ENCODE measurements around the gene NXN. TPM values are rescaled to one million over a fixed set of nuclear protein-coding genes. Genes with fewer than 3 reads are reported as not detected.
"Not testable (repeated sequence)": the region's sequence is repeated elsewhere in the genome, so short reads cannot be mapped to it uniquely, and the experiment has no call there.

NXN gene
- total RNA-seq, 4 donors from 2014 or later: 18.9 to 47.2 (median 33.4) TPM

DNA sequence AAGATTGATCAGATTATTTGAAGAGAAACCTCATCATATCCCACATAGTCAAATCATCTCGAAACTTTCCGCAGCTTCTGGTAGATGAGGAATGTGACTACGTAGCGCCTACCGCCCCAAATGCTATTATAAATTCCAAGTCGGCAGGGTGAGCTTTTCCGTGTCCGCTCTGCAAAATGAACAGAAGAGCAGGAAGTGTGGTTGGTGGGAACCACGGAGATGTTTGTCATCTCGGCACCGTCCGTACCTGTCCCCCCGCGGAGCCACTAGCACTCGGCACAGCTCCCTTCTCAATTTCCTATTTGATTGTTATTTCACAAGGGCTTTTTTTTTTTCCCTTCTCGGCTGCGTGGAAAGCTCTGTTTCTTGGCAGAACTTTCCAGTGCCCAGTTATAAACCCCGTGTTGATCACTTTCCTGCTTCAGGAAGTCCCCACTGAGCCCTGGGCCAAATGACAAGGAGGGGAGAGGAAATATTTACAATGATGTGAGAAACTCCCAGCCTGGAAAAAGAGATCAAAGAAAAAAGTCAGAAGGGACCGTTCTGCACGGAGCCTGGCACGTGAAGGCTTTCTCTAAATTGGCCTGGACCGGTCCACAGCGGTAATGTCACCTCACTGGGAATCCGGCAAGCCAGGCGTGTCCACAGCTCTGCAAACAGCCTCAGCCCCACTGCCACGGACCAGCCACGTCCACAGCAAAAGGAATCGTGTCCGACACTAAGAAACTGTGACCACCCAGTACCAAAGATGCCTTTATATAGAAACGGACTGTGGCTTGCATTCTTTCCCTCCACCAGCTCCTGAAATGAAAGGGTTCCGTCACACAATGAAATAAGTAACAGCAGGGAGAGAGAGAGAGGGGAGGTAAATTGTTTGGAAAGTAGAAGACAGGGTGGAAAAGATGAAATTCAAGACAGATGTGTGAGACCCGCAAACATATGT lies 132.4 kb downstream of the NXN start:
- Histone ChIP-seq H3K4me3 (peak overlapping the region; percentile 29), H3K27ac (peak overlapping the region; percentile 18), H3K27me3 (no peaks in the 10 kb centered on the region), H3K4me1 (peaks cover 28% of the 10 kb centered on the region), H3K9me3 (no peaks in the 10 kb centered on the region), H3K36me3 (no peaks in the 10 kb centered on the region)
- no peak for TF ChIP-seq POLR2A (IDR thresholded peaks at IDR 0.05)
- no peak for TF ChIP-seq EP300 (IDR thresholded peaks at IDR 0.05)
- TF ChIP-seq, protein P1, sequence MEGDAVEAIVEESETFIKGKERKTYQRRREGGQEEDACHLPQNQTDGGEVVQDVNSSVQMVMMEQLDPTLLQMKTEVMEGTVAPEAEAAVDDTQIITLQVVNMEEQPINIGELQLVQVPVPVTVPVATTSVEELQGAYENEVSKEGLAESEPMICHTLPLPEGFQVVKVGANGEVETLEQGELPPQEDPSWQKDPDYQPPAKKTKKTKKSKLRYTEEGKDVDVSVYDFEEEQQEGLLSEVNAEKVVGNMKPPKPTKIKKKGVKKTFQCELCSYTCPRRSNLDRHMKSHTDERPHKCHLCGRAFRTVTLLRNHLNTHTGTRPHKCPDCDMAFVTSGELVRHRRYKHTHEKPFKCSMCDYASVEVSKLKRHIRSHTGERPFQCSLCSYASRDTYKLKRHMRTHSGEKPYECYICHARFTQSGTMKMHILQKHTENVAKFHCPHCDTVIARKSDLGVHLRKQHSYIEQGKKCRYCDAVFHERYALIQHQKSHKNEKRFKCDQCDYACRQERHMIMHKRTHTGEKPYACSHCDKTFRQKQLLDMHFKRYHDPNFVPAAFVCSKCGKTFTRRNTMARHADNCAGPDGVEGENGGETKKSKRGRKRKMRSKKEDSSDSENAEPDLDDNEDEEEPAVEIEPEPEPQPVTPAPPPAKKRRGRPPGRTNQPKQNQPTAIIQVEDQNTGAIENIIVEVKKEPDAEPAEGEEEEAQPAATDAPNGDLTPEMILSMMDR (IDR thresholded peaks at IDR 0.05): no peak
- no peak for TF ChIP-seq POLR2AphosphoS5 (IDR thresholded peaks at IDR 0.05)
- no peak for DNase-seq (ENCODE audit: low spot score in 2 of 2)
- WGBS: 43% methylated on average over 32 of the region's 32 CpGs

DNA sequence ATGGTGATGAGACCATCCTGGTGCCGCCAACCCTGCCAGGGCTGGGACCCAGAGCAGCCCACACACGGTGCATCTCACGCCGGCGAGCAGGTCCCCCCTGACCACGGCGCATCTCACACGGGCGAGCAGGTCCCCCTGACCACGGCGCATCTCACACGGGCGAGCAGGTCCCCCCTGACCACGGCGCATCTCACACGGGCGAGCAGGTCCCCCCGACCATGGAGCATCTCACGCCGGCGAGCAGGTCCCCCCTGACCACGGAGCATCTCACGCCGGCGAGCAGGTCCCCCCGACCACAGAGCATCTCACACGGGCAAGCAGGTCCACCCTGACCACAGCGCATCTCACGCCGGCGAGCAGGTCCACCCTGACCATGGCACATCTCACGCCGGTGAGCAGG lies 138.3 kb downstream of the NXN start:
- no peak overlapping the region for H3K27ac ChIP-seq
- H3K4me3 ChIP-seq: no peak overlapping the region
- no peaks in the 10 kb centered on the region for H3K9me3 ChIP-seq
- 76% methylated on average over 33 of the region's 33 CpGs for WGBS
- no peaks in the 10 kb centered on the region for H3K27me3 ChIP-seq
- H3K36me3 ChIP-seq: no peaks in the 10 kb centered on the region
- TF ChIP-seq POLR2A (IDR thresholded peaks at IDR 0.05) (no peak), EP300 (IDR thresholded peaks at IDR 0.05) (no peak), POLR2AphosphoS5 (IDR thresholded peaks at IDR 0.05) (no peak)
- TF ChIP-seq, protein P1 (IDR thresholded peaks at IDR 0.05): no peak
- DNase-seq (ENCODE audit: low spot score in 2 of 2): no peak
- peaks cover under 1% of the 10 kb centered on the region for H3K4me1 ChIP-seq

DNA sequence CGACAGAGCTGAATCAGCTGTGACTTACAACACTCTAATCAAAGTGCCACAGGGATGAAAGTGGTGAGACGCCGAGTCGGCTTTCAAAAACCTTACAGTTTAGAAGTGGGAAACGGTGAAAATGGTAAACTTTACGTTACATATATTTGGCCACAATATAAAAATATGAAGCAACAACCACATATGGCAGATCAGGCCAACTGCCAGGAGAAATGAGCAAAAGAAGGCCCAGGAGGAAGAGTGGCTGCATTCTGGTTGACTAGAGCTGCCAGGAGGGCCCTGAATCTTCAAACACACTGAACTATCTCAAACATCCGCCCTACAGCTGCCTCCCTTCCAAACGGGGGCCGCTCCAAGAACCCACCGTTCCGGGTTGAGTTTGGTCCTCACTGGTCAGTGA lies 141.1 kb downstream of the NXN start:
- H3K36me3 ChIP-seq: no peaks in the 10 kb centered on the region
- no peaks in the 10 kb centered on the region for H3K4me1 ChIP-seq
- H3K4me3 ChIP-seq: no peak overlapping the region
- no peaks in the 10 kb centered on the region for H3K27me3 ChIP-seq
- TF ChIP-seq EP300 (IDR thresholded peaks at IDR 0.05) (no peak), POLR2A (IDR thresholded peaks at IDR 0.05) (no peak), POLR2AphosphoS5 (IDR thresholded peaks at IDR 0.05) (no peak)
- TF ChIP-seq, protein P1 (IDR thresholded peaks at IDR 0.05): no peak
- no peaks in the 10 kb centered on the region for H3K9me3 ChIP-seq
- 88% methylated on average over 11 of the region's 11 CpGs for WGBS
- H3K27ac ChIP-seq: no peak overlapping the region
- no peak for DNase-seq (ENCODE audit: low spot score in 2 of 2)

DNA sequence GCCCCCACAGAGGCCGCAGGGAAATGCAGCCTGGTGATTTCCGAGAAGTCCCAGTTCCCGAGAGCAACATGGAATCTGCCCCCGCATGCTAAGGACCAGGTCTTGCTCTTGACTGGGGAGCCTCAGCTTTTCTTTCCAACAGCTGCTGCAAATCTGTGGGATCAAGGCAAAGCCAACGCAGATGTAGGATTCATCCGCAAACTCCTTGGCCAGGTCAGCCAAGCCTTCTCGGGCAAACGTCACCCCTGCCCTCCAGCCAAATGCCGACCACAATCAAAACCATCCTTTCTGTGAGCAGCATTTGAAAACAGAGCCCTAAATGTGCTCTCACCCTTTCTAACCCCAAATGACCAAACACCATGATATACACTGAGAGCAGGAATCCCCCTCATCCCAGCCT lies 143.4 kb downstream of the NXN start:
- Histone ChIP-seq H3K4me3 (no peak overlapping the region), H3K9me3 (no peaks in the 10 kb centered on the region), H3K36me3 (no peaks in the 10 kb centered on the region), H3K27me3 (no peaks in the 10 kb centered on the region), H3K27ac (no peak overlapping the region), H3K4me1 (no peaks in the 10 kb centered on the region)
- DNase-seq (ENCODE audit: low spot score in 2 of 2): no peak
- WGBS: 53% methylated on average over 9 of the region's 9 CpGs
- TF ChIP-seq POLR2A (IDR thresholded peaks at IDR 0.05) (no peak), EP300 (IDR thresholded peaks at IDR 0.05) (no peak), POLR2AphosphoS5 (IDR thresholded peaks at IDR 0.05) (no peak)
- TF ChIP-seq, protein P1 (IDR thresholded peaks at IDR 0.05): no peak

DNA sequence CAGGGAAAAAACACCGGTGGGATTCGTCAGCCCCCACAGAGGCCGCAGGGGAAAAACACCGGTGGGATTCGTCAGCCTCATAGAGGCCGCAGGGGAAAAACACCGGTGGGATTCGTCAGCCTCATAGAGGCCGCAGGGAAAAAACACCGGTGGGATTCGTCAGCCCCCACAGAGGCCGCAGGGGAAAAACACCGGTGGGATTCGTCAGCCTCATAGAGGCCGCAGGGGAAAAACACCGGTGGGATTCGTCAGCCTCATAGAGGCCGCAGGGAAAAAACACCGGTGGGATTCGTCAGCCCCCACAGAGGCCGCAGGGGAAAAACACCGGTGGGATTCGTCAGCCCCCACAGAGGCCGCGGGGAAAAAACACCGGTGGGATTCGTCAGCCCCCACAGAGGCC lies 143.9 kb downstream of the NXN start:
- not testable (repeated sequence) for H3K27me3 ChIP-seq; H3K4me1 ChIP-seq; H3K27ac ChIP-seq; H3K4me3 ChIP-seq; H3K9me3 ChIP-seq; DNase-seq (ENCODE audit: low spot score in 2 of 2); H3K36me3 ChIP-seq
- WGBS: 83% methylated on average over 9 of the region's 27 CpGs
